Activated T-cell treated with anti-CD3 and anti-CD28 coated beads for 4 hours (primary cell): ENCODE data around the gene UGGT2.
"Not testable (repeated sequence)": the region's sequence is repeated elsewhere in the genome, so short reads cannot be mapped to it uniquely, and the experiment has no call there.

Source experiments
- DNase-seq: peaks from one replicate; pipeline ENCODE4 v3.0.0-alpha.2; 2020

Gene UGGT2

GRCh38 chr13:95893861-95894260, 159.3 kb downstream of the UGGT2 start:
- no peak for DNase-seq

- DNase-seq = no peak
Measured at GRCh38 chr13:95882121-95882520, 171.1 kb downstream of the UGGT2 start.

GRCh38 chr13:95880331-95880730, 172.9 kb downstream of the UGGT2 start:
- DNase-seq = no peak

GRCh38 chr13:95874286-95874685, 178.9 kb downstream of the UGGT2 start:
- DNase-seq = no peak

GRCh38 chr13:95870421-95870820, 182.8 kb downstream of the UGGT2 start:
- no peak for DNase-seq

- DNase-seq = no peak
Measured at GRCh38 chr13:95865080-95865615, 188.1 kb downstream of the UGGT2 start.

- no peak for DNase-seq
Measured at GRCh38 chr13:95862408-95862807, 190.8 kb downstream of the UGGT2 start.

GRCh38 chr13:95861296-95861695, 191.9 kb downstream of the UGGT2 start:
- no peak for DNase-seq

- DNase-seq = no peak
Measured at GRCh38 chr13:95858286-95859075, 194.7 kb downstream of the UGGT2 start.

GRCh38 chr13:95845656-95846055, 207.5 kb downstream of the UGGT2 start:
- DNase-seq = not testable (repeated sequence)

- DNase-seq = no peak
Measured at GRCh38 chr13:95842898-95843297, 210.3 kb downstream of the UGGT2 start.

GRCh38 chr13:95841894-95842293, 211.3 kb downstream of the UGGT2 start:
- DNase-seq = no peak

GRCh38 chr13:95834134-95834765, 219.0 kb downstream of the UGGT2 start:
- peak; percentile 59 for DNase-seq

- DNase-seq = no peak
Measured at GRCh38 chr13:95833719-95834118, 219.5 kb downstream of the UGGT2 start.

GRCh38 chr13:95833126-95833525, 220.1 kb downstream of the UGGT2 start:
- DNase-seq = no peak

GRCh38 chr13:95822303-95822702, 230.9 kb downstream of the UGGT2 start:
- DNase-seq = no peak

- no peak for DNase-seq
Measured at GRCh38 chr13:95814495-95814894, 238.7 kb downstream of the UGGT2 start.

GRCh38 chr13:95813139-95813538, 240.1 kb downstream of the UGGT2 start:
- no peak for DNase-seq

GRCh38 chr13:95809429-95809828, 243.8 kb downstream of the UGGT2 start:
- DNase-seq = no peak

- no peak for DNase-seq
Measured at GRCh38 chr13:95805921-95806320, 247.3 kb downstream of the UGGT2 start.

- DNase-seq = no peak
Measured at GRCh38 chr13:95801825-95802224, 251.4 kb downstream of the UGGT2 start.

- DNase-seq = no peak
Measured at GRCh38 chr13:95800436-95800835, 252.8 kb downstream of the UGGT2 start.

GRCh38 chr13:95797016-95797415, 256.2 kb downstream of the UGGT2 start:
- DNase-seq = no peak

GRCh38 chr13:95793781-95794180, 259.4 kb downstream of the UGGT2 start:
- DNase-seq = no peak
